ENCODE data around the gene BRS3.

- no peak for TF ChIP-seq CTCF (conservative IDR thresholded peaks at IDR 0.05; ENCODE audit: low read depth in 2 of 2)
- no peak for TF ChIP-seq JUNB (IDR thresholded peaks at IDR 0.05; ENCODE audit: unreplicated experiment)
- TF ChIP-seq POLR2AphosphoS5 (IDR thresholded peaks at IDR 0.05; ENCODE audit: low read depth), result no peak
- no peak for TF ChIP-seq CREB1 (CRISPR knock-in tag; IDR thresholded peaks at IDR 0.05; ENCODE audit: low read depth)
- no peak for TF ChIP-seq EZH2 (IDR thresholded peaks at IDR 0.05; ENCODE audit: low read depth, unreplicated experiment)
- no peak for TF ChIP-seq REST (IDR thresholded peaks at IDR 0.05; ENCODE audit: unreplicated experiment)
- no peak for TF ChIP-seq EZH2phosphoT487 (IDR thresholded peaks at IDR 0.05; ENCODE audit: unreplicated experiment)
- no peak for TF ChIP-seq ZNF114 (CRISPR knock-in tag; IDR thresholded peaks at IDR 0.05)
These were observed 51.1 kb downstream of the BRS3 start for GRCh38 chrX:136538811-136539210.
